GM18517 (cell line): Measurements from ENCODE around the gene LRP8.

Experiments
- ATAC-seq: cut with Tn5 transposase; IDR thresholded peaks from one replicate; pipeline ENCODE4 v1.9.1; 2021; ENCODE audit warnings: mild to moderate bottlenecking, moderate library complexity; ENCODE audit not compliant: unreplicated experiment

The LRP8 gene

DNA sequence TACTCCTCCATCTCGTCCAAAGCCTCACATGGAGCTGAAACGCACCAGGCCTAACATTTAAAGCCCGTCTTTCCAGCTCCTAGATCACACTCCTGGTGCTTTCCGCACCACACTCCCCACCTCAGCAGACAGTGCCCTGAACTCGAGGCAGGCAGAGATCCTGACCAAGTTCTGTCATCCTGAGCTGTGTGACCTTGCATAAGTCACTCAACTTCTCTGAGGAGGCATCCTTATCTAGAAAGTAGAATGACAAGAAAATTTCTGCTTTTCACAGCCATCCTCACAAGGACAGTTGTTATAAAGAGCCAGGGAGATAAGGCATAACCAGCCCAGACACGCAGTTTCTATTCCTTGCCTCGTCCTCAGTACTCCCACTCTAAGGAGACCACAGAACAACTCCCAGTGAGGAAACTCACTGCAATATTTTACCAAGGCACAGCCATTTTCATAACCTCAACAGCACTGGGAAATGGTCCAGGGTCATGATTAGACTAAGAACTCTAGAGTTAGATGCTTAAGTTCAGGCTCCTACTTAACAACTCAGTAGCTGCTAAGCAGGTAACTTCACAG lies 3.1 kb downstream of the LRP8 start:
- no peak for ATAC-seq

DNA sequence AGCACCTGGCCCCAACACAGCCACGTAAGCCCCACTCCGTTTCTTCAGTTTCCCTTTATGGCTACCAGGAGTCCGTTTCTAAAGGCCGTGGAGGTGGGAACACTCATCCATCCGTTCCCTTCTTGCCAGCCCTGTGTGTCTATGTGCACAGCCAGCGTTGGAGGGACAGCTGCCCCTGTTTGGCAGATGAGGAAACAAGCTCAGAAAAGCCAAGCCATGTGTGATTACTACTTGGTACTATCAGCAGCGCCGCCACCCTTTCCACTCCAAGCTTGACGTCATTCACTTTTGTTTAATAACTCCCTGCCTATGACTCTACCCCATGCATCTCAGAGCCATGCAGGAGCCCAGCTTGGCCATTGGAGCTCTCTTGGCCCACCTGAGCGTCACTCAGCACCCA lies 3.5 kb downstream of the LRP8 start:
- no peak for ATAC-seq

DNA sequence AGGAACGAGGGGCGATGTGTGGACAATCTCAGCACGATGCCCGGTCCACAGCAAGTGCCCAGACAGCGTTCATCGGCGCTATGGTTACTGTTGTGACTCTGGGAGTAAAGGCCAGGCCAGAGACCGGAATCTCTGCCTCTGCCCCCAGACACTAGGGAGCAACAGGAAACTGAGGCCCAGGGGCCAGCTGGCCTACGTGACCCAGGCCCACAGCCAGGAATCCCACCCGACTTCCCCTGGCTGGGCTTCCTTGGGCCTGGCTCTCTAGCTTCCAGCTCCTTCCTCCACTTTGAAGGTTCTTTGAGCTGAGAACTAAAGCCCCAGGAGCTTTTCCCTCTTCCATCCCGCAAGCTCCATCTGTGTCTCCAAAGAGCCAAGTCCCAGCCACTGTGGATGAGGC lies 4.6 kb downstream of the LRP8 start:
- ATAC-seq = no peak

DNA sequence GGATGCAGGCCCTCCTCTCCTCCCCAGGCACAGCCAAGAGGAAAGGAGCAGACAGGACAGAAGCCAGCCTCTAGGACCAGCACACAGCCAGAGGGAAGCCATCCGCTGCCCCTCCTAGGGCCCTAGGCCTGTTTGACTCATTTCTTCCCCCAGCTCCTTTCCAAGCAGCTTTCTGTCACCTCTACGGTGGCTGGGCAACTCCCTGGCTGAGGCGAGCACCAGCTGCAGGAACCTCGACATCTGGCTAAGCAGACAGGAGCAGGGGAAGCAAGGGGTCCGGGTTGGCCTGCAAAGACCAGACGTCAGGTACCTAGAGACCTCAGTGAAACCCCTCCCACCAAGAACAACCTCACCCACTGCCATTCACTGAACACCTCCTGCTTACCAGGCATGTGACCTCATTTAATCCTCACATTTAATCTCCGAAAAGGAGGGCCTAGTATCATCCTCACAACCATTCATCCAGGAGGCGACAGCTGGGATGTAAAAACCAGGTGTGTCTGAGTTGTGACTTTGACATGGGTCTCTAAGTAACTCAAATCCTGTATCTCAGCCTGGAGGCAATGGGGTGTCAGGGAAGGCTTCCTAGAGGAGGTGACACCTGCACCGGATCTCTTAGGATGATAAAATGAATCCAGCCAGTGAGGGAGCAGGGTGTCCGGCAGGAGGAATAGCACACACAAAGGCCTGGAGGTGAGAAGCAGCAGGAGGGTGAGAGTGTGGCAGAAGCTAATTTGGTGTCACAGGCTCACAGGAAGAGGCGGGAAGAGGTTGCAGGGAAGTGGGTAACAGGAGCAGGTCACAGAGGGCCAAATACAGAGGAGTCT lies 5.9 kb downstream of the LRP8 start:
- no peak for ATAC-seq

GRCh38 chr1:53321366-53321765 lies 6.5 kb downstream of the LRP8 start:
- ATAC-seq = no peak

GRCh38 chr1:53320646-53321045 lies 7.2 kb downstream of the LRP8 start:
- ATAC-seq = no peak

DNA sequence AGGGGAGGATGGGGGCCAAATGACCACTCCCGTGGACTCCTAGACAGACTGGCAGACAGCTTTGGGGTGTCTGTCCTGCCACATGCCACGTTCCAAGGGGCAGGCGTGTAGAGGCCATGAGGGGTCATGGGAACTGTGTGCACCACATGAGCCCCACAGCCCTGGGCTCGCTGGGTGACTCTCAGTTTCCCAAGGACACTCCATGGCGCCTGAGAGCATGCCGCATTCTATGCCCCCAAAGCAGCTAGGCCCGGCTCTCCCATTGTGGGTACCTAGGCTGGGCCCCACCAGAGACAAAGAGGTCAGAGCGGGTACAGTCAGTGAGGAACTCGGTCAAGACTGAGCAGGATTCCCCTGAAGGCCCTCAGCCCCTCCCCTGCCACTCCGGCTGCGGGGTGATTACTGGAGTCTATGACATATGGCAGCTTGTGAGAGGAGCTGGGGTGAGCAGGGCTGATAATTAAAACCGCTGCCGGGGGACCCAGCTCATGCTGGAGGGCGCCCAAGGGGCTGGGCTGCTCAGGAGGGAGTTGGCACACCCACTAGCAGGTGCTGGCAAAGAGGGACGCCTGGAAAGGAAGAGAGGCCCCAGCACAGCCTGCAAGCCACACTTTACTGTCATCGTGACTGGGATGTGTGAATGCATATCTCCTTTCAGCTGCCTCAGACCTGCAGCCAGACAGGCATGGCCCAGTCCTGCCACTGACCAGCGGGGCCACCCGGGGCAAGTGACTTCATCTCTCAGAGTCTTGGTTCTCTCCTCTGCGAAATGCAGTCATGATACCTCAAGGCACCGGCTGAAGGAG lies 8.4 kb downstream of the LRP8 start:
- no peak for ATAC-seq

- no peak for ATAC-seq
Measured at GRCh38 chr1:53317646-53318539, 10.0 kb downstream of the LRP8 start.

DNA sequence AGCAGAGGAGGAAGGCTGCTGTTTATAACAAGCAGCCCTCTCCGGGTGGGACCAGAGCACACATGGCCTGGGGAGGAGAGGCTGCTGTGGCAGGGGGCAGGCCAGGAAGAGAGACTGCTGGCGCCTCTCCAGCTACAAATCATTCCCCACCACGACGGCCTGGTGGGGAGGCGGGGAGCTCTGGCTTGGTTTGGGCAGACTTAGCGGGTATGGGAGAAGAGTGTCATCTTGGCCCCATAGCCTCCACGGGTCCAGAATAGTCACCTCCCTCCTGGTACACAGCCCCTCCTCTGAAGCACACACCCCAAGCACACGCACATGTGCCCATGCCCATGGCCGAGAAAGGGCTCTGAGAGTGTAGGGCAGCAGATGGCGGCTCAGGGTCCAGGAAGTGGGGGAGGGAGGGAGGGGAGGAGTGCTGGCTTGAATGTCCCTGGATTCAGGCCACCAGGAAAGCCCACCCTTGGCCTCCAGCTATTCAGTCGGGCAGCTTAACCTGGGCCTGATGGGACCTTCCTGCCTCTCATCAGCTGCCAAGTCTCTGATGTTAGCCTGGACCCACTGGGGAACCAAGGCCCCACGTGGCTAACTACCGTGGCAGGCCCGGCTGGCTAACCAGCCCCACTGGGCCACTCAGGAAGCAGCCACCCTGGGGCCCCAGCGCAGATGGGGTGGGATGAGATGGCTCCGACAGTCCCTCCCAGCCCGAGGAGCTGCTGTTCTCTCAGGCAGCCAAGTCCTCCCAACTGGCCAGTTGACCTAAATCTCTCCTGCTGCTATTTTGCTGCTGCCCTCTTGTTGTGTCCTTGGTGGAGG lies 10.9 kb downstream of the LRP8 start:
- no peak for ATAC-seq

DNA sequence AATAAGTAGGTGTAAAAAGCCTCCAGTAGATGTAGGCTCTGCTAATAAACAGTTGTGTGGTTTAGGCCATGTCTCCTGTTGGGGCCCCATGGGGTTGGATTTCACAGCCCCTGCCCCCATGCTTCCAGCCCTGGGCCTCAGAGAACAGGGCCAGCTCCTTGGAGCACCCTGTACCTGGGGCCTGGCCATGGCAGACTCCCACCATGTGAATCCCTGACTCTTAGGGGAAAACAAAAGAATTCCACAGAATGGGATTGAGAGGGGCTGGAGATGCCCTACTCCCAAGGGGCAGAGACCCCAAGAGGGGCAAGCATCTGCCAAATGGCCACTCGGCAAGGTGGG lies 11.5 kb downstream of the LRP8 start:
- ATAC-seq = no peak

GRCh38 chr1:53315456-53316423 lies 12.1 kb downstream of the LRP8 start:
- ATAC-seq = no peak

- no peak for ATAC-seq
Measured at GRCh38 chr1:53315046-53315445, 12.8 kb downstream of the LRP8 start.

GRCh38 chr1:53314606-53315005 lies 13.3 kb downstream of the LRP8 start:
- no peak for ATAC-seq

- no peak for ATAC-seq
Measured at GRCh38 chr1:53314096-53314495, 13.8 kb downstream of the LRP8 start.

DNA sequence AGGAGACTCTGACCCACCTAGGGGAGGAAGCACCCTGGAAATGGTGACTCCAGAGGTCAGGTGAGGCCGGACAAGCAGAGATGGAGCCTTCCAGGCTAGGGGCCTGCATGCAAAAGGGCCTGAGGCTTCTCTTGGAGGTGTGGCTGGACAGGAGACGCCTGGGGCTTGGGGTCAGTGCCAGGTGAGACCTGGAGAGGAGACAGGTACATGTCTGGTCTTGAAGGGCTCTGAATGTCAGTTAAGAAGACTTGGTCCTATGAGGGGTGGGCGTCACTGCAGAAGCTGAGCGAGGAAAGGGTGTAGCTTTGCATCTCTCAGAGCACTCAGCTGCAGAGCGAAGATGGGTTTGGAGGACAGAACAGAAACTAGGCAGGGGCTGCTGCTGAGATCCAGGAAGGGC lies 14.3 kb downstream of the LRP8 start:
- ATAC-seq = no peak

- ATAC-seq = no peak
Measured at GRCh38 chr1:53311702-53312305, 16.1 kb downstream of the LRP8 start.

DNA sequence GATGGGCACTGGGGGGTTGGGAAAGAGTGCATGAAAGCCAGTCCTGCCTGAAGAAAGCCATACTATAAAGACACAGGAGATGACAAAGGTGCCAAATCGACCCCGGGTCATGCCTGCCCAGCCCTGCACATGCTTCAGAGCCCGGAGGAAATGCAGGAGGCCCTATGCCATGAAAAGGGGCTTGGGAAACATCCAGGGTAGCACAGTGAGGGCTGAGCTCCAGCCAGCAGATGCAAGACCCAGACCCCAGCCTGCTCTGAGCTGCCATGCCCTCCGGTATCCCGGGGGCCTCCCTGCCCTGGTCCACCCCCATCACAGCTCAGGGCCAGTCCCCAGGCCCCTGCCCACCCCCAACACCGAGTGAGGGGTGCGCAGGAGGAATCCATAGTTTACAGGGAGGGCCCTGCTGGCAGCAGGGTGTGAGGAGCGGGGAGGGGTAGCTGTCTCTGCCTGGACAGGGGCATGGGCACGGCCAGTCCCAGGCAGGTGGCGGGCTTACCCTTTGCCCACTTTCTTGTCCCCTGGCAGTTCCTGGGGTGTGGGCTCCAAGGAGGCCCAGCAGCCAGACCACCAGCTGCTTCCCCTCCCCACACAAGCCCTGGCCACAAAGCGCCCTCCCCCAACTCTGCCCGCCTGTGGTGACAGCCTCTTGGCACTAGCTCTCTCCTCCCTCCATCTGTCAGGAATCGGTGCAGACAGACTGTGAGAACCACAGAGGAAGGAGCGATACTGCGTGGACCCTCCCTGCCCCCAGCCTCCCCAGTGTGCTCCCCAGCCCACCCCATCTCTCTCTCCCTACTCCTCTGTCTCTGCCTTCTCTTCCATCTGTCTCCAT lies 16.8 kb downstream of the LRP8 start:
- no peak for ATAC-seq

GRCh38 chr1:53309802-53310201 lies 18.1 kb downstream of the LRP8 start:
- ATAC-seq = no peak
